ENCODE measurements around the gene NCKAP5.

NCKAP5 gene

DNA sequence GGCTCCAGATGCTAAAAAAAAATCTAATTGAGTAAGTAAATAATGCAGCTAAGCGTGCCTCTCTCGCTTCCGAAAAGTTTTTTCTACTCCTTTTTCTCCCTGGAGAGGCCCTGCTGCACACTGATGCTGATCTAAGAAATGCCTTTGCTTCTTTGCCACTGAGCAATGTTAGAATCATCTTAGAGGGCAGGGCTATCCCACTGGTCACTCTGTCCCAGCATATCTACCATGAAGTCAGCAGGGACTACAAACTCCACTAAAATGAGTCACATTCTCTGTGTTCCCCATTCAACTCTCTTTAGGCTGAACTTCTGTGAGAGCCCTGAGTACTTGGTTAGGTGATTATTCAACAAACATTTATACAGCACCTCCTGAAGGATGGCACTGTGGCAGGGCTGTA is 770.7 kb downstream of the NCKAP5 start:
- Histone ChIP-seq H3K36me3 (ENCODE audit: control insufficient read depth, insufficient read depth, low read length) (no peaks in the 10 kb centered on the region), H3K4me3 (replicated peaks; ENCODE audit: low read depth, low read length) (no peak overlapping the region), H3K27me3 (replicated peaks; ENCODE audit: control insufficient read depth, insufficient read depth, low read length) (no peaks in the 10 kb centered on the region; the same call in 1 of the 2 replicates)
- DNase-seq (ENCODE audit: extremely low read depth, insufficient read length) = no peak
- TF ChIP-seq, protein P1, sequence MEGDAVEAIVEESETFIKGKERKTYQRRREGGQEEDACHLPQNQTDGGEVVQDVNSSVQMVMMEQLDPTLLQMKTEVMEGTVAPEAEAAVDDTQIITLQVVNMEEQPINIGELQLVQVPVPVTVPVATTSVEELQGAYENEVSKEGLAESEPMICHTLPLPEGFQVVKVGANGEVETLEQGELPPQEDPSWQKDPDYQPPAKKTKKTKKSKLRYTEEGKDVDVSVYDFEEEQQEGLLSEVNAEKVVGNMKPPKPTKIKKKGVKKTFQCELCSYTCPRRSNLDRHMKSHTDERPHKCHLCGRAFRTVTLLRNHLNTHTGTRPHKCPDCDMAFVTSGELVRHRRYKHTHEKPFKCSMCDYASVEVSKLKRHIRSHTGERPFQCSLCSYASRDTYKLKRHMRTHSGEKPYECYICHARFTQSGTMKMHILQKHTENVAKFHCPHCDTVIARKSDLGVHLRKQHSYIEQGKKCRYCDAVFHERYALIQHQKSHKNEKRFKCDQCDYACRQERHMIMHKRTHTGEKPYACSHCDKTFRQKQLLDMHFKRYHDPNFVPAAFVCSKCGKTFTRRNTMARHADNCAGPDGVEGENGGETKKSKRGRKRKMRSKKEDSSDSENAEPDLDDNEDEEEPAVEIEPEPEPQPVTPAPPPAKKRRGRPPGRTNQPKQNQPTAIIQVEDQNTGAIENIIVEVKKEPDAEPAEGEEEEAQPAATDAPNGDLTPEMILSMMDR (IDR thresholded peaks at IDR 0.05; ENCODE audit: insufficient read depth, low read length, poor library complexity, severe bottlenecking) = no peak

DNA sequence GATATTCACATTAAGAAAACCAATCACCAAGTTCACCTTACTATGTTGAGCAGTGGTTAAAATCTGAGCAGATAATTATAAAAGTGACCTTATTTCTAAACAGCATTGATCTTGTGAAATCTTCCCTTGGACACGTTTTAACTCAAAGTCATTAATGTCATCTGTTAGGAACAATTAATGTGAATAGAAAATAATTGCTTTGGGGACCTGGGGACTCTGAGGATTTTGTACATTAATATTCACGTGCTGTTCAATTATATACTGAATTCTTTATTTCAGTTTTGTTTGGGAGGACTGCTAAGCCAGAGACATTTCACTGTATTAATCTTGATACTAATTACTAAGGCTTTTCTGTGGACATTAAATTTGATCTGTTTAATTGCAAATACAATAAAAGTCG is 771.2 kb downstream of the NCKAP5 start:
- H3K27me3 ChIP-seq (replicated peaks; ENCODE audit: control insufficient read depth, insufficient read depth, low read length) = no peaks in the 10 kb centered on the region; the same call in 1 of the 2 replicates
- no peak overlapping the region for H3K4me3 ChIP-seq (replicated peaks; ENCODE audit: low read depth, low read length)
- TF ChIP-seq, protein P1 (IDR thresholded peaks at IDR 0.05; ENCODE audit: insufficient read depth, low read length, poor library complexity, severe bottlenecking) = no peak
- H3K36me3 ChIP-seq (ENCODE audit: control insufficient read depth, insufficient read depth, low read length) = no peaks in the 10 kb centered on the region
- no peak for DNase-seq (ENCODE audit: extremely low read depth, insufficient read length)

DNA sequence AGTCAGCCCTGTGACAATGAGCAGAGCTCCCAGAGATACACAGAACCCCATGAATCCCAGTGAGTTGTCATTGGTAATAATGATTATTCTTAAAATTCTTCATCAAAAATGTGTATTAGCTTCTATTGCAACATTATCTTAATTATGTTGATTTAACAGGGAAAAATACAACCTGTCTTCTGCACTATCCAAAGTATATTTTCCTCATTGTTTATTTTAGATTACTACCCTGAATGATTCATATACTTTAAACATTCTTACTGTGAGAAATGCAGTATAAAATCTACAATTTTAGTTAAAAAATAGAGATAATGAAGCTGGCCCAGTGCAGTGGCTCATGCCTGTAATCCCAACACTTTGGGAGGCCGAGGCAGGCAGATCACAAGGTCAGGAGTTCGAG is 773.0 kb downstream of the NCKAP5 start:
- TF ChIP-seq, protein P1 (IDR thresholded peaks at IDR 0.05; ENCODE audit: insufficient read depth, low read length, poor library complexity, severe bottlenecking) = no peak
- Histone ChIP-seq H3K27me3 (replicated peaks; ENCODE audit: control insufficient read depth, insufficient read depth, low read length) (no peaks in the 10 kb centered on the region; the same call in 1 of the 2 replicates), H3K36me3 (ENCODE audit: control insufficient read depth, insufficient read depth, low read length) (no peaks in the 10 kb centered on the region), H3K4me3 (replicated peaks; ENCODE audit: low read depth, low read length) (no peak overlapping the region)
- DNase-seq (ENCODE audit: extremely low read depth, insufficient read length) = no peak

DNA sequence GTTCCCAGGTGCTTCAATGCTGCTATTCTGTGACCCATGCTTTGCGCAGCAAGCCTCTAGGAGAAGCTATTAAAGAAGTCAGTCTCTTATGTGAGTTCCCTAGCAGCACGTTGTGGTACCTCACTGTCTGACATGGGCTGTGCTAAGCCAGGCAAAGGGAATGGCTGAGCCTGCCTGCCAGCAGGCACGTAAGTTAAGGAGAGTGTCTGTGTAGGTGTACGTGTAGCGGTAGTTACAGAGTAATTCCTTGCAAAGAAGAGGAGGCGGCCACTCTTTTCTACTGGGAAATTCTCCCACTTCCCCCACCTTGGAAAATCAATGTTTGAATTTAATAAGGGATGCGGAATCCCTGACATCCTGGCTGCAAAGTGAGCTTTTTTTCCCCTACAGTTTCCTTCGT is 774.7 kb downstream of the NCKAP5 start:
- no peaks in the 10 kb centered on the region; the same call in 1 of the 2 replicates for H3K27me3 ChIP-seq (replicated peaks; ENCODE audit: control insufficient read depth, insufficient read depth, low read length)
- no peak for DNase-seq (ENCODE audit: extremely low read depth, insufficient read length)

DNA sequence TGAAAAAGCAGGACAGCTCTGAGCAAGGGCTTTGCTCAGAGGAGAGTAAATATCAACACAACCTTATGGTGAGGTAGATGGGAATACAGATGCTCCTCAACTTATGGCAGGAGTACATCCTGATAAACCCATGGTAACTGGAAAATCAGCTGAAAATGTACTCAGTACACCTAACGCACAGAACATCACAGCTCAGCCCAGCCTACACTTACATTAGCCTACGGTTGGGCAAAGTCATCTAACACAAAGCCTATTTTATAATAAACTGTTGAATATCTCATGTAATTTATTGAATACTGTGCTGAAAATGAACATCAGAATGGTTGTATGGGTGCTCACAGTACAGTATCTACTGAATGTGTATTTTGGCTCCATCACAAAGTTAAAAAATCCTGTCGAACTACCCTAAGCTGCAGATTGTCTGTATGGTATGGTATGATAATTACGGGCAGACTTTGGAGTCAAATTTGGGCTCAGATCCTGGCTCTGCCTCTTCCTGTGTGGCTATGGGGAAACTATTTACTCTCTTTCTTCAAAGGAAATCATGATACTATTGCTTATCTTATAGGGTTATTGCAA is 778.0 kb downstream of the NCKAP5 start:
- Histone ChIP-seq H3K36me3 (ENCODE audit: control insufficient read depth, insufficient read depth, low read length) (no peaks in the 10 kb centered on the region), H3K27me3 (replicated peaks; ENCODE audit: control insufficient read depth, insufficient read depth, low read length) (no peaks in the 10 kb centered on the region; the same call in 1 of the 2 replicates), H3K4me3 (replicated peaks; ENCODE audit: low read depth, low read length) (no peak overlapping the region)
- TF ChIP-seq, protein P1 (IDR thresholded peaks at IDR 0.05; ENCODE audit: insufficient read depth, low read length, poor library complexity, severe bottlenecking) = no peak
- no peak for DNase-seq (ENCODE audit: extremely low read depth, insufficient read length)

More for the DNA sequence above, 774.7 kb downstream of the NCKAP5 start:
- TF ChIP-seq, protein P1 (IDR thresholded peaks at IDR 0.05; ENCODE audit: insufficient read depth, low read length, poor library complexity, severe bottlenecking) = no peak
- H3K36me3 ChIP-seq (ENCODE audit: control insufficient read depth, insufficient read depth, low read length) = no peaks in the 10 kb centered on the region
- no peak overlapping the region for H3K4me3 ChIP-seq (replicated peaks; ENCODE audit: low read depth, low read length)

DNA sequence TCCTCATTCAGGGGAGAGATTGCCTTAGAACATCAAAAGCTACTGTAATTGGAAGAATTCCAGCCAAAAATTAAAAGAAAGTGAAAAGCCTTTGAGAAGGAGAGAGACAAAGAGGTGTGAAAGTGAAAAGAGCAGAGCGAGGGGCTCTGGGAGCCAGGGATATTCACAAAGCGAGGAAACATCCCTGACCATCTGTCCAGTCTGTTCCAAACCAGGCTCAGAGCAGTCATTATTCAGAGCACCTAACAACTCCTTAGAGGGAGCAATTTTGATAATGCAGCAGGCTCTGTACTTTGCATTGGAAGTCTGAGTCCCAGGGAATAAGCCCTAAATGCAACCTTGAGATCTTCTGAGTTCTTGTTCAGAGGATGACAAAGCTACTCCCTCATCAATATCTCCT is 779.2 kb downstream of the NCKAP5 start:
- TF ChIP-seq, protein P1 (IDR thresholded peaks at IDR 0.05; ENCODE audit: insufficient read depth, low read length, poor library complexity, severe bottlenecking) = no peak
- H3K4me3 ChIP-seq (replicated peaks; ENCODE audit: low read depth, low read length) = no peak overlapping the region
- no peaks in the 10 kb centered on the region for H3K36me3 ChIP-seq (ENCODE audit: control insufficient read depth, insufficient read depth, low read length)
- DNase-seq (ENCODE audit: extremely low read depth, insufficient read length) = no peak
- H3K27me3 ChIP-seq (replicated peaks; ENCODE audit: control insufficient read depth, insufficient read depth, low read length) = no peaks in the 10 kb centered on the region; the same call in 1 of the 2 replicates

All from GM06990 (cell line).